GM19372 (cell line): ENCODE data around the gene LAIR1.
"Not testable (repeated sequence)": the region's sequence is repeated elsewhere in the genome, so short reads cannot be mapped to it uniquely, and the experiment has no call there.

Experiments used
- ATAC-seq: cut with Tn5 transposase; IDR thresholded peaks from one replicate; pipeline ENCODE4 v1.9.1; 2021; ENCODE audit warnings: mild to moderate bottlenecking, low read depth, moderate library complexity; ENCODE audit not compliant: unreplicated experiment

LAIR1 gene, protein sequence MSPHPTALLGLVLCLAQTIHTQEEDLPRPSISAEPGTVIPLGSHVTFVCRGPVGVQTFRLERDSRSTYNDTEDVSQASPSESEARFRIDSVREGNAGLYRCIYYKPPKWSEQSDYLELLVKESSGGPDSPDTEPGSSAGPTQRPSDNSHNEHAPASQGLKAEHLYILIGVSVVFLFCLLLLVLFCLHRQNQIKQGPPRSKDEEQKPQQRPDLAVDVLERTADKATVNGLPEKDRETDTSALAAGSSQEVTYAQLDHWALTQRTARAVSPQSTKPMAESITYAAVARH

DNA sequence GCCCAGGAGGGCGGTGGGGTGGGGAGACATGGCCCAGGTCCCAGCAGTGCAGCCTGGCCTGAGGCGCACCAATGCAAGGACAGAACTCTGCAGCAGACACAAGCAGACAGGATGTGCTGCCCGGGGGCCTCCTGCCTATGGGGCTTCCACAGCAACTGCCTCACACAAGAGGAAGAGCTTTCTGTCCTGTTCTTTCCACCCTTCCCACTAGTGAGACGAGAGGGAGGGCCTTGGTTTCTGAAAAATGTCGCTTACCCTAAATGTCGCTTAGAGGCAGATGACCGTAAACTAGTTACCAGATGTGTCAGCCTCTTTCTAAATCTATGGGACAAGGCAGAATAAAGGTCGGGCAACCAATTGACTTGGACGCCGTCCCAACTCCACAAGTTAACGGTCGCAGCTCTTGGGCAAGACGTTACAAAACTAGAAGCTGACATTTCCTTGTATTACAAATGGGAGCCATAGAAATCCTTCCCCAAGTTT lies at the start of gene LAIR1:
Gene LAIR1 (minus strand): TSS at position 157 of the 483 bp plus-strand sequence. CDS start 127 bp downstream, at position 30.
- no peak for ATAC-seq

DNA sequence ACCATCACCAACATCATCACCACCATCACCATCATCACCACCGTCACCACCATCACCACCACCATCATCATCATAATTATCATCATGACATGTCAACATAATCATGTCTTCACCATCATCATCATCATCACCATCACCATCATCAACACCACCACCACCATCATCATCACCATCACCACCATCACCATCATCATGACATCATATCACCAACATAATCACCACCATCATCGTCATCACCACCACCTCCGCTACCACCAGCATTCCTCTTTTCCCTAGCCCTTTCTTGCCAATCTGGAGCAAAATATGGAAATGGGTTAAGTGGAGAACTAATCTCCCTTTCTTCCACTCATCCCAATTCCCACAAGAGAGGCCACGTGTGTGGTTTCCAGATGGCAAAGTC lies 49.4 kb upstream of the LAIR1 start:
- ATAC-seq: no peak

DNA sequence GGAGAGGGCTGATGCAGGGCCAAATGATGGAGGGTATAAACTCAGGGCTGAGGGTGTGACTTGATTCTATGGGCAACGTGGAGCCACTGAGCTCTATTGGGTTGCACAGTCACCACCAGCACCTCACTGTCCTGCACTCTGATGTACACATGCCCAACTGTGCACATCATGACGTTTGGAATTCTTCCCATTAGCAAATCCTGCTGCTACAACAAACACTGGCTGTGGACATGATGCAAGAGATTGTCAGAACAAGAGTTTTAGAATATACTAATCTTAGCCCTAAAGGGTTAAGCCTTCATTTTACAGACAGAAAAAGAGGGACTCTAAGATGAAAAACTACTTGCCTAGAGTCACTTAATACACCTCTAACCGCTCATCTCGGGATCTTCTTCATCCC lies 48.1 kb upstream of the LAIR1 start:
- ATAC-seq: no peak

DNA sequence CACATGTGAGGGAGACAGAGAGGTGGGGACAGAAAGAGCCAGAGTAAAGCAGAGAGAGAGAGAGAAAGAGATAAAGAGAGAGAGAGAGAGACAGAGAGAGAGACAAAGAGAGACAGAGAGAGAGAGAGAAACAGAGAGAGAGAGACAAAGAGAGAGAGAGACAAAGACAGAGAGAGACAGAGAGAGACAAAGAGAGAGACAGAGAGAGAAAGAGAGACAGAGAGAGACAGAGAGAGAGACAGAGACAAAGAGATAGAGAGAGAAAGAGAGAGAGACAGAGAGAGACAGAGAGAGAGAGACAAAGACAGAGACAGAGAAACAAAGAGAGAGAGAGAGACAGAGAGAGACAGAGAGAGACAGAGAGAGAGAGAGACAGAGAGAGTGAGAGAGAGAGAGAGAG lies 46.3 kb upstream of the LAIR1 start:
- ATAC-seq: no peak

DNA sequence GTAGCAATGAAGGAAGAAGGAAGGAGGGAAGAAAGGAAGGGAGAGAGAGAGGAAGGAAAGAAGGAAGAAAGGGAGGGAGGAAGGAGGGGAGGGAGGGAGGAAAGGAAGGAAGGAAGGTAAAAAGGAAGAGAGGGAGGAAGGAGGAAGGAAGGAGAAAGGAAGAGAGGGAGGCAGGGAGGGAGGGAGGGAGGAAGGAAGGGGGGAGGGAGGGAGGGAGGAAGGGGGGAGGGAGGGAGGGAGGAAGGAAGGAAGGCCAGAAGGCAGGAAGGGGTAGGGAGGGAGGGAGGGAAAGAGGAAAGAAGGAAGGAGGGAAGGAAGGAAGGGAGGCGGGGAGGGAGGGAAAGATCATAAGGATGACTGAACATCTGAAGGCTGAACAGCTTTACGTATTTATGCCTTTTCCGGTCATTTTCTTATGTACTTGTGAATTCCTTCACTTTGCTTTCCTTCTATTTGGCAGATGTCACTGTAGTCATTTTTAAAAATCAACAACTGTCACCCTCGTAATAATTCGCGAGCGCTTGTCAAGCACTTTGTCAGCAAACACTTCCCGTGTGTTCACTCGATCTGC lies 43.8 kb upstream of the LAIR1 start:
- ATAC-seq: no peak

DNA sequence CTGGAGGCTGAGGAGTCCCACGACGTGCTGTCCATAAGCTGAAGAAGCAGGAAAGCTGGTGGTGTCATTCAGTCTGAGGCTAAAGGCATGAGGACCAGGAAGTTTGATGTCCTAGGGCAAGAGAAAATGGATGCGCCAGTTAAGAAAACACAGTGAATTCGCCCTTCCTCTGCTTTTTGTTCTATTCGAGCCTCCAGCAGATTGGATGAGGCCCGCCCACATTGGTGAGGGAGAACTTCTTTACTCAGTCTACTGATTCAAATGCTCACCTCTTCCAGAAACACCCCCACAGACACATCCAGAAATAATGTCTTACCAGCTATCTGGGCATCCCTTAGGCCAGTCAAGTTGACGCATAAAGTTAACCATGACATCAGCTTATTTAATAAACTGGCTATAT lies 43.0 kb upstream of the LAIR1 start:
- ATAC-seq: no peak

DNA sequence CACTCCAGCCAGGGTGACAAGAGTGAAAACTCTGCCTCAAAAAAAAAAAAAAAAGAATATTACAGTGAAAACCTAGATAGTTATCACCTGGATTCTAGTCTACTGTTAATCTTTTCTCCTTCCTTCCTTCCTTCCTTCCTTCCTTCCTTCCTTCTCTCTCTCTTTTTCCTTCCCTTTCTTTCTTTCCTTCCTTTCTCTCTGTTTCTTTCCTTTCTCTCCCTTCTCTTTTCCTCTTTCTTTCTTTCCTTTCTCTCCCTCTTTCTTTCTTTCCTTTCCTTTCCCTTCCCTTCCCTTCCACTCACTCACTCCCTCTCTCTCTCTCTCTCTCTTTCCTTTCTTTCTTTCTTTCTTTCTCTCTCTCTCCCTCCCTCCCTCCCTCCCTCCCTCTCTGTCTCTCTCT lies 40.9 kb upstream of the LAIR1 start:
- ATAC-seq: no peak

DNA sequence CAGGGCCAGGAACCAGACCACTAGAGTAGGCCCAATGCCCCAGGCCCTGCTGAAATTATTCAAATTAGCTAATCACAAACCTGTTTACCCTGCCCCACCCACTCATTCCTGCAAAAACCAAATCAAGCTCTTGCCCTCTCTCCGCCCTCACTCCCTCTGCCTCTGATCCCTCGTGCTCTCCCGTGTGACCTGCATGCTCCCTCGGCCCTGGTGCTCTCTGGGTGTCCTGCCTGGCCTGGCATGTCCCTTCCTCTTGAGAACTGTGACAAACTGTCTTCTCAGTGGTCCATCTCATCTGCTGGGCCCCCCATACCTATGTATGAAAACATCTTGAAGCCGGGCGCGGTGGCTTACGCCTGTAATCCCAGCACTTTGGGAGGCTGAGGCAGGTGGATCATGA lies 38.3 kb upstream of the LAIR1 start:
- no peak for ATAC-seq

DNA sequence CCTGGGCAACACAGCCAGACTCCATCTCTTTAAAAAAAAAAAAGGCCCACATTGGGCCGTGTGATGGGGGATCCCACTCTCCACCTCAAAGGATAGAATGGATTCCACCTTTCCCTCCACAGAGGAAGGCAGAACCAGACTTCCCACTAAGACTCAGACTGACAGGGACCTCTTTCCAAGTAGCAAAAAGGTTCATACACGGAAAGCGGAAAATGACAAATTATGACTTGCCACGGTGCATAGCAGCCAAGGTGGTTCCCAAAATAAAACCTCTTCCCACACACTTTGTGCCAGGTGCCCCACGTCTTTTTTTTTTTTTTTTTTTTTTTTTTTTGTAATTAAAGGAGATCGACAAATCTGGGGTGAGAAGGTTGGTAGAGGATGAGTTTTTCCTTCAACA lies 36.2 kb upstream of the LAIR1 start:
- no peak for ATAC-seq

DNA sequence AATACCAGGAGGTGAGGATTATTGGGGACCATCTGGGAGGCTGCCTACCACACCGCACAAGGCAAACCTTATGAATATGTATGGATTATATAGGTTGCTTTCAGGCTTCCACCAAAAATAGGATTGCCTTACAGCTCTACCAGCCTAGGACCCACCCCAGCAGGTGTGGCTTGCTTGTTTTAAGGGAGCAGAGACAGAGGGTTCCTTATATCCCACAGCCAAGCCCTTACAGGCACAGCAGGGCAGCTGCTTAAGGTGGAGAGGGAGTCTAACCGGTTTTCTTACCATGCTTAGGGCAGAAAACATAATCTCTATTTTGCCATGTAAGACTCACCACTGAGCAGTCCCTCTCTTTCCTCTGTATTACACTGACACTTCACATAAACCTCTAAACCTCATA lies 34.5 kb upstream of the LAIR1 start:
- no peak for ATAC-seq

DNA sequence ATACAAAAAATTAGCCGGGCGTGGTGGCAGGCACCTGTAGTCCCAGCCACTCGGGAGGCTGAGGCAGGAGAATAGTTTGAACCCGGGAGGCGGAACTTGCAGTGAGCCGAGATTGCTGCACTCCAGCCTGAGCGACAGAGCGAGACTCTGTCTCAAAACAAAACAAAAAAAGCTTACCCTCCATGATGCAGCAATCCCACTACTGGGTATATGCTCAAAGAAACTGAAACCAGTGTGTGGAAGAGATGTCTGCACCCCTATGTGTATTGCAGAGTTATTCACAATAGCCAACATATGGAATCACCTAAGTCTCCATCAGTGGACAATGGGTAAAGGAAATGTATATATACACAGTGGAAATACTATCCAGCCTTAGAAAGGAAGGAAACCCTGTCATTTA lies 31.0 kb upstream of the LAIR1 start:
- ATAC-seq: no peak

DNA sequence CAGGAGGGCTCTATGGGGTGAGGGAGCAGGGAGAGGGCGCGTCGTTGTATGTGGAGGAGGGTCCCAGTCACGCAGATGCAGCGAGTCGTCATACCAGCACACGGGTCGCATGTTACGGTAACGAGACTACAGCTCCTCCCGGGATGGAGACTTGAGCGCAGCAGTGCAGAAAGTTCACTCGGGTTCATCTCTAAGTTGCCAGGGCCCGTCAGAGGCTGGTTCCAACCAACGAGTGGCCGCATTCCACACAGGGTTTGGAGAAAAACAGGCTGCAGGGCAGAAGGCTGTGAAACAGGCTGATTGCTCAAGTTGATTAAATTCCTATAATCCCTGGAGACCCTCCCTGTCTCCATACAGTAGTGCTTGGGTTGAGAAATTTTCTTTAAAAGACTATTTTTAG lies 28.6 kb upstream of the LAIR1 start:
- no peak for ATAC-seq

DNA sequence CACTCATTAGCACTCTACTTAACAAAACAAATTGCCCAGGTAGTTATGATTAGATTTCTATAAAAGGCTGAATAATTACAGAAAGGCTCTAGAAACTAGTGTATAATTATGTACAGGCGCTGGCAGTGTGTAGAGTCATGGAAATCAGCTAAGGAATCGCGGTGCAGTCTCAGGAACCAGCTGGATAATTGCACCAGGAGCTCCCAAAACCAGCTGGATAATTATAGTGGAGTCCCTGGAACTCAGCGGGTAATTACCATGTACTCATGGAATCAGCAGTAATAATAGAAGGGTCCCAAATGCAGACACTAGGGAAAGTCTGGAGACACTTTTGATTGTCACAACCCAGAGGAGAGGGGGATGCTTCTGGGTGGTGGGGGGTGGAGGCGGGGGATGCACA lies 27.4 kb upstream of the LAIR1 start:
- ATAC-seq: no peak

DNA sequence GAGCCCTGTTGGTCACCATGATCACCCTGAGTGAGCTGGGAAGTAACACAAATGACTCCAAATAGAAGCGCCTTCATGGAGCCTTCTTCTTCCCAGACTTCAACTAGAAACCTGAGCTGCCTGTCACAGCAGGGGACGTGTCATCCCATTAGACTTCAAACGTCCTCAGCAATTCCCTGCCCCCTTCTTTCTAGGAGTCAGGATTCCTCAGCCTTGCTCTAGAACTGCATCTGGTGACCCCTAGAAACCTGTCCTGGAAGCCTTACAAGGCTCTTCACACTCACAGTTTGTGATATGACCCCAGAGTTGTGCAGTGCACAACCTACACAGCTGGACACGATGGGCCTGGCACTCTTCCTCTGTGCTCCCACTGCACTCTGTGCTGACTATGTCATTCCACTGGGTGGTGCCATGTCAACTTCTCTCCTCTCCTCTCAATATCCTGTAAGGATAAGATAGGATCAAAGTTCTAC lies 26.9 kb upstream of the LAIR1 start:
- no peak for ATAC-seq

DNA sequence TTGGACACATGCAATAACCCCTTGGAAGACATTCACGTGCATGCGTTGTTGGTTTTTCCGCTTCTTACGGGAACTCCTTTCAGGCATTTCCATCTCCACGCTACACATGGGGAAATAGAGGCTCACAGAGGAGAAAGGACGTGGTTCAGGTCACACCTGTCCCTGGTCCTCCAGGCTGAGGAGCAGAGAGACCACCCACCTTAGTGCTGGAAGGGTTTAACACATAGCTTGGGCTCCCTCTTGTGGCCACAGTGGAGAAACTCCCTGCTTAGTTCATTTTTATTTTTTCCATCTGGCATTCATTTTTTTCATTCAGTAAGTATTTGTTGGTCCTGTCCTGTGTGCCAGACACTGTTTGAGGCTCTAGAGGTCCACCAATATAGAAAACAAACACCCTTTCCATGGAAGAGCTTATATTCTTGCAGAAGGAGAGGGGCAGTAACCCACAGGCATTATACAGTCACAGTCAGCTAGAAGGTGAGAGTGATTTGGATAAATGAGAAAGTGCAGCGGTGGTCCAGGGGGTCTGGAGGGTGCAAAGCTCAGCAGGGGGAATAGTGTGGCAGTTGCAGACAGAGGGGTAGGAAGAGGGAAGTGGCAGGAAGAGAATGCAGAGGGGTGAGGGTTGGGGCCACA lies 26.3 kb upstream of the LAIR1 start:
- ATAC-seq: no peak

DNA sequence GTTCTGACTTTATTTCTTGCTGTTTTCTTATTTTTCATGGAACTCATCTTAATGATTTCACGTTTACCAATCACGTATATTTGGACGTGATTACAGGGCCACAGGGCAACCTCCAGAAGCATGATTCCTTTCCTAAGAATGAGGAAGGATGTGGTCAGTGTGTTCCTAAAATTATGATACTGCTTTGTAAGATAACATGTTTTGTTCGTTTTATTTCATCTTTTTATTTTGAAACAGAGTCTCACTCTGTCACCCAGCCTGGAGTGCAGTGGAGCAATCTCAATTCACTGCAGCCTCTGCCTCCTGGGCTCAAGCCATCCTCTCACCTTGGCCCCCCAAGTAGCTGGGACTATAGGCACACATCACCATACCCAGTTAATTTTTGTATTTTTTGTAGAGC lies 24.8 kb upstream of the LAIR1 start:
- no peak for ATAC-seq

DNA sequence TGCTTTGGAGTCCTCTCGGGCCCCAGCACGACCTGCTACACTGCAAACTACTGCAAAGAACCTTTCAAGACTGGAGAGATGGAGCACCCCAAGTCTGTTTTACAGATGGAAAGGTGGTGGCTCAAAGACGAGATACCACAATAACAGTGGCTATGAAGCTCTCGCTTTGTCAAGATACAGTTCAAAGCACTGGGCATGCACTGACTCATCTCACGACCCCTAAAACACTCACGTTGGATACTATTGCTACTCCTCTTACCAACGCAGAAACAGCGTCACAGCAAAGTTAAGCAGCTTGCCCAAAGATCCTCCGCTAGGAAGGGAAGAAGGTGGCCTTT lies 24.0 kb upstream of the LAIR1 start:
- no peak for ATAC-seq

DNA sequence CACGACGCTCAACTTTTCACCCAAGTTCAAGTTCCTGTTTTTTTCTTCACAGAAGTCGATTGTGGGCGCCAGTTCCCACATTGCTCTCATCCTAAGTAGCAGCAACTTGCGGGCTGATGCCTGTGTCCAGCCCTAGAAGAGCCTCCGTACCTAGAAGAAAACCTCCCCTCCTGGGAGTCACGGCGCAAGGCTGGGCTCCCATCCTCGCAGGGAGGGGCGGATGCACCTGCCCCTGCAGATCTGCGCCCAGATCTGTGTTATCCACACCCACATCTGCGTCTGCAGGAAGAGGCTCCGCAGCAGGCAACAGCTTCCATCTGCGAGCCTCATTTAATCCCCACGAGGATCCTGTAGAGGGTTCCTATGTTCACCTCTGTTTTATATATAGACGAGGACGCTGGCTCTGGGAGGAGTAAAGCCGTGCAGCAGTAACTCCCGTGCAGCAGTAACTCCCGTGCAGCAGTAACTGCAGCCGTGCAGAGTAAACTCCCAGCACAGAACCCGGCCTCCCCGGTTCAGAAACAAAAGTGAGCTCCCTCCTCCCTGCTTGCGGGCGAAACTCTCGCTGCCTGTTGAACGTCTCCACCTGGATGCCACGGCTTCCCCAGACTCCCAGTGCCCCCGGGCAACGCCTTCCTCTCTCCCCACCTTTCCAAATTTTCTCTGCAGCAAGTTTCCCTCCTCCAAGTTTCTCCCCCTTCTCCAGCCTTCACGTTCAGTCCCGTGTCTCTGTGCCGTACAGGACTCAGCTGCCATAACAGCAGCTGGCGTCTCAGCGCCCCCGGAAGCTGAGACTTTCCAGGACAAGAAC lies 23.5 kb upstream of the LAIR1 start:
- no peak for ATAC-seq

DNA sequence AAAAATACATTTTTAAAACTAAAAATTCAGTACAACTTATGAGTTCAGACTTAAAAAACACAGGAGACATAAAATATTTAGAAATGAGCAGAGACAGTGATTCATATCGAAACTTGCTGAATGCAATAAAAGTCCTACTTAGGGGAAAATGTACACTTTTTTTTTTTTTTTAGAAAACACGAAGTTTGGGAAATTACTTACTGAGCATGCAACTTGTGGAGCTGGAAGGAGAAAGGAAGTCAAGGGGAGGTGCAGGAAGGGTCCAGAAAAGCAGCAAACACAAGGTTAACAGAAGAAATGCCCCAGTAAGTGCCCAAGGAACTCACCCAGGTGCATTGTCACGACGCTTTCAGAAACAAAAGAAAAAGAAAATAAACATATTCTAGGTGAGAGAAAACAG lies 18.6 kb upstream of the LAIR1 start:
- ATAC-seq: no peak

DNA sequence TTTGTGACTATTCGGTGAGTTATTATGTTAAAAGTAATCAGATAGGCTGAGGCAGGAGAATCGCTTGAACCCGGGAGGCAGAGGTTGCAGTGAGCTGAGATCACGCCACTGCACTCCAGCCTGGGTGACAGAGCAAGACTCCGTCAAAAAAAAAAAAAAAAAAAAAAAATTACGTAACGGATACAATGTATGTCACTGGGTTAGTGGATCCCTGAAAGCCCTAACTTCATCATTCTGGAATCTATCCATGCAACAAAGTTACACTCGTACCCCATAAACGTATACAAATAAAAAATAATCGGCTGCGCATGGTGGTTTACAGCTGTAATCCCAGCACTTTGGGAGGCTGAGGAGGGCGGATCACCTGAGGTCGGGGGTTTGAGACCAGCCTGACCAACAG lies 17.3 kb upstream of the LAIR1 start:
- not testable (repeated sequence) for ATAC-seq

DNA sequence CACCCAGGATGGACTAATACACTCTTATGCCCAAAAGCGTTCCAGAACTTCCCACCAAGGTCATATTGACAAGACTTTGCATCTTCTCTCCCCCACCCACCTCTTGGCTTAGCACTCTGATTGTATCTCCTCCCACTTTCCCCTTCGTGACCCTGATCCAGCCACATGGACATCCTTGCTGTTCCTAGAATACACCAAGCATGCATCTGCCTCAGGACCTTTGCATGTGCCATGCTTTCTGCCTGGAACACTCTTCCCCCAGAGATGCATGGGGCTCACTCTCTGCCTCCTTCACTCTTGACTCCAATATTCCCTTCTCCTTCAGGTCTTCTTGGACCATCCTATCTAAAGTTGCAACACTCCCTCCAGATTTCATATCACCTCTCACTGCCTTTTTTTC lies 16.2 kb upstream of the LAIR1 start:
- no peak for ATAC-seq
